HG03565 (cell line): ENCODE results near the gene TMEM213.
"Not testable (repeated sequence)": the region's sequence is repeated elsewhere in the genome, so short reads cannot be mapped to it uniquely, and the experiment has no call there.

Experiments used
- ATAC-seq: cut with Tn5 transposase; IDR thresholded peaks from one replicate; pipeline ENCODE4 v1.9.1; 2021; ENCODE audit warnings: mild to moderate bottlenecking, moderate library complexity; ENCODE audit not compliant: unreplicated experiment

The TMEM213 gene

GRCh38 chr7:138796038-138796615 is 1.7 kb upstream of the TMEM213 start:
- ATAC-seq: no peak

- not testable (repeated sequence) for ATAC-seq
These were observed 748 bp upstream of the TMEM213 start for GRCh38 chr7:138797046-138797445.

- no peak for ATAC-seq
These were observed 1.0 kb downstream of the TMEM213 start for GRCh38 chr7:138798836-138799235.

GRCh38 chr7:138799336-138800000 is 1.7 kb downstream of the TMEM213 start:
- no peak for ATAC-seq

- ATAC-seq: no peak
These were observed 3.5 kb downstream of the TMEM213 start for GRCh38 chr7:138801256-138801655.

- ATAC-seq: no peak
These were observed 4.9 kb downstream of the TMEM213 start for GRCh38 chr7:138802706-138803105.

GRCh38 chr7:138804618-138805017 is 6.8 kb downstream of the TMEM213 start:
- ATAC-seq: no peak

- ATAC-seq: no peak
These were observed 11.6 kb downstream of the TMEM213 start for GRCh38 chr7:138809346-138809745.

GRCh38 chr7:138811327-138811726 is 13.5 kb downstream of the TMEM213 start:
- not testable (repeated sequence) for ATAC-seq

- ATAC-seq: no peak
These were observed 16.2 kb downstream of the TMEM213 start for GRCh38 chr7:138813945-138814344.

GRCh38 chr7:138814816-138815332 is 17.1 kb downstream of the TMEM213 start:
- ATAC-seq: no peak

- no peak for ATAC-seq
These were observed 18.9 kb downstream of the TMEM213 start for GRCh38 chr7:138816650-138817049.

GRCh38 chr7:138819625-138820024 is 21.8 kb downstream of the TMEM213 start:
- ATAC-seq: no peak

GRCh38 chr7:138821912-138822311 is 24.1 kb downstream of the TMEM213 start:
- no peak for ATAC-seq

- ATAC-seq: no peak
These were observed 25.2 kb downstream of the TMEM213 start for GRCh38 chr7:138822867-138823535.

- ATAC-seq: no peak
These were observed 27.4 kb downstream of the TMEM213 start for GRCh38 chr7:138825049-138825721.

- no peak for ATAC-seq
These were observed 30.5 kb downstream of the TMEM213 start for GRCh38 chr7:138828302-138828701.

- ATAC-seq: no peak
These were observed 31.5 kb downstream of the TMEM213 start for GRCh38 chr7:138829335-138829734.

- ATAC-seq: no peak
These were observed 35.2 kb downstream of the TMEM213 start for GRCh38 chr7:138832966-138833365.

GRCh38 chr7:138833596-138833995 is 35.8 kb downstream of the TMEM213 start:
- no peak for ATAC-seq

- ATAC-seq: no peak
These were observed 36.8 kb downstream of the TMEM213 start for GRCh38 chr7:138834583-138834982.
